Naive thymus-derived CD4-positive, alpha-beta T cell (primary cell): Measurements from ENCODE around the gene PLVAP. TPM values are rescaled to one million over a fixed set of nuclear protein-coding genes. Genes with fewer than 3 reads are reported as not detected.

Experiments used
- ATAC-seq: fragments of 150-1000 bp; cut with Tn5 transposase; 2 replicates; pipeline ENCODE4 v1.10.0; 2021; ENCODE audit warnings: mild to moderate bottlenecking, moderate library complexity
- CTCF ChIA-PET: fragments of 350-600 bp; sonication (Branson Sonifier 250); formaldehyde crosslinking; loops from one replicate; lab custom pipeline; 2021; ENCODE audit warnings: antibody characterized with exemption; lab: Charles Lee
- POLR2A ChIA-PET: fragments of 350-600 bp; sonication (Branson Sonifier 250); formaldehyde crosslinking; loops from one replicate; lab custom pipeline; 2021; ENCODE audit warnings: antibody characterized with exemption, inconsistent platforms; lab: Charles Lee
- DNase-seq, 9 donors: peaks; one replicate each; pipeline versions ENCODE4 v3.0.0 to v3.0.0-alpha.2; 2020 to 2022; ENCODE audit warnings: mixed read lengths in 1 of 9
- H3K27ac ChIP-seq: one replicate; pipeline ENCODE4 v1.7.0; 2013; ENCODE audit warnings: mild to moderate bottlenecking, low read depth, low read length, moderate library complexity
- H3K27me3 ChIP-seq, 2 donors: one replicate each; pipeline ENCODE4 v1.7.0; 2013; ENCODE audit warnings: low read length in 2 of 2, mild to moderate bottlenecking in 2 of 2, moderate library complexity in 2 of 2; ENCODE audit not compliant: control insufficient read depth in 2 of 2, insufficient read depth in 2 of 2
- H3K36me3 ChIP-seq, 3 experiments: 1 replicate in 2 of 3; 2 replicates in 1 of 3; pipeline ENCODE4 v1.7.0; 2013; ENCODE audit warnings: low read length in 3 of 3, mild to moderate bottlenecking in 3 of 3, moderate library complexity in 1 of 3; ENCODE audit not compliant: insufficient read depth in 3 of 3, control insufficient read depth in 2 of 3
- H3K4me1 ChIP-seq, 2 donors: one replicate each; pipeline ENCODE4 v1.7.0; 2013; ENCODE audit warnings: low read length in 2 of 2, mild to moderate bottlenecking in 2 of 2, moderate library complexity in 1 of 2; ENCODE audit not compliant: control insufficient read depth in 2 of 2, insufficient read depth in 2 of 2
- H3K4me3 ChIP-seq: 2 replicates; pipeline ENCODE4 v1.7.0; 2013; ENCODE audit warnings: mild to moderate bottlenecking, low read length
- H3K9me3 ChIP-seq, 3 experiments: 1 replicate in 2 of 3; 2 replicates in 1 of 3; pipeline ENCODE4 v1.7.0; 2013; ENCODE audit warnings: low read length in 3 of 3; ENCODE audit not compliant: control insufficient read depth in 2 of 3
- H3K27ac Mint-ChIP-seq, 9 donors: one replicate each; pipeline ENCODE4 v1.8.0; 2020 to 2022; ENCODE audit warnings: mixed read lengths in 9 of 9, mild to moderate bottlenecking in 8 of 9, moderate library complexity in 5 of 9, inconsistent platforms in 2 of 9
- H3K27me3 Mint-ChIP-seq, 5 donors: one replicate each; pipeline ENCODE4 v1.8.0; 2021 to 2022; ENCODE audit warnings: mixed read lengths in 5 of 5, mild to moderate bottlenecking in 1 of 5
- H3K36me3 Mint-ChIP-seq, 5 donors: one replicate each; pipeline ENCODE4 v1.8.0; 2020 to 2022; ENCODE audit warnings: mixed read lengths in 5 of 5, mild to moderate bottlenecking in 3 of 5, inconsistent platforms in 1 of 5
- H3K4me1 Mint-ChIP-seq, 7 donors: one replicate each; pipeline ENCODE4 v1.8.0; 2020 to 2022; ENCODE audit warnings: mixed read lengths in 7 of 7, mild to moderate bottlenecking in 3 of 7, inconsistent platforms in 1 of 7
- H3K4me3 Mint-ChIP-seq, 10 donors: one replicate each; pipeline ENCODE4 v1.8.0; 2020 to 2022; ENCODE audit warnings: mild to moderate bottlenecking in 10 of 10, mixed read lengths in 10 of 10, moderate library complexity in 6 of 10, inconsistent platforms in 2 of 10
- H3K9me3 Mint-ChIP-seq, 11 donors: one replicate each; pipeline ENCODE4 v1.8.0; 2020 to 2022; ENCODE audit warnings: mixed read lengths in 11 of 11, mild to moderate bottlenecking in 4 of 11, inconsistent platforms in 1 of 11, moderate library complexity in 1 of 11
- intact Hi-C, 2 donors: fragments of 100-400 bp; cut with micrococcal nuclease; formaldehyde crosslinking; loops; one replicate each; pipeline ENCODE4 v1.15.1; 2023
- polyA plus RNA-seq, 2 donors: library from polyadenylated mRNA; unstranded; fragments of 300-500 nt; fragmentation: Illumina TruSeq; gene quantifications; one replicate each; pipeline ENCODE4 v1.2.3, GENCODE V29; 2021
- total RNA-seq, 6 experiments: library from RNA in 5 of 6; stranded (reverse) in 5 of 6; gene quantifications; 1 replicate in 5 of 6; 2 replicates in 1 of 6; pipeline ENCODE4 v1.2.3 and lab custom pipeline; 2021 to 2026

PLVAP gene
- total and polyA plus RNA-seq, 7 experiments from 2014 or later = 0.24 to 0.43 (median 0.42) TPM; not detected in 4

- CTCF ChIA-PET = interaction anchor here (0.9 to 1.7 kb wide), 2 partner anchors 17 to 35 kb away, joined by 3 to 5 read pairs; partner anchors contain the start of gene DDA1
- H3K27me3 ChIP-seq = no peaks in the 10 kb centered on the region
- H3K9me3 ChIP-seq = no peaks in the 10 kb centered on the region
- H3K4me3 ChIP-seq = no peak overlapping the region
- peaks cover 0 to 8% (median 0%) of the 10 kb centered on the region in 3 experiments for H3K36me3 ChIP-seq
- H3K36me3 Mint-ChIP-seq = peaks cover 0 to 16% (median 0%) of the 10 kb centered on the region in 5 donors
- DNase-seq (no peak), ATAC-seq (no peak)
- H3K27me3 Mint-ChIP-seq = peaks cover 0 to 12% (median 0%) of the 10 kb centered on the region in 5 donors
- H3K27ac ChIP-seq = no peak overlapping the region
- intact Hi-C loops = no loop called here
- peak overlapping the region in 2 of 9 donors; percentile 22 to 55 for H3K27ac Mint-ChIP-seq
- H3K4me1 Mint-ChIP-seq = peaks cover 10 to 23% (median 16%) of the 10 kb centered on the region in 7 donors
- H3K4me1 ChIP-seq = peaks cover 6 to 7% of the 10 kb centered on the region in 2 donors
- peaks cover 0 to 1% (median 0%) of the 10 kb centered on the region in 11 donors for H3K9me3 Mint-ChIP-seq
- H3K4me3 Mint-ChIP-seq = peak overlapping the region in 6 of 10 donors; percentile 18 to 85 (median 47)
- POLR2A ChIA-PET = interaction anchor here (0.6 to 6.6 kb wide), 3 partner anchors 10 to 60 kb away, joined by 3 to 36 read pairs (median 4); partner anchors contain the start of gene DDA1
Measured at GRCh38 chr19:17327068-17327653, 50.0 kb downstream of the PLVAP start.

- no peak overlapping the region for H3K27ac Mint-ChIP-seq
- Histone ChIP-seq H3K9me3 (no peaks in the 10 kb centered on the region), H3K27me3 (no peaks in the 10 kb centered on the region), H3K4me1 (peaks cover 6 to 7% of the 10 kb centered on the region in 2 donors), H3K4me3 (no peak overlapping the region), H3K27ac (no peak overlapping the region), H3K36me3 (peaks cover 0 to 14% (median 0%) of the 10 kb centered on the region in 3 experiments)
- H3K27me3 Mint-ChIP-seq = peaks cover 0 to 12% (median 0%) of the 10 kb centered on the region in 5 donors
- intact Hi-C loops = no loop called here
- H3K36me3 Mint-ChIP-seq = peaks cover 0 to 16% (median 0%) of the 10 kb centered on the region in 5 donors
- no peak for DNase-seq
- ChIA-PET POLR2A (interaction anchor here (0.6 to 6.6 kb wide), 4 partner anchors 10 to 60 kb away, joined by 3 to 36 read pairs (median 6); partner anchors contain the start of gene DDA1), CTCF (interaction anchor here (0.9 to 1.7 kb wide), 2 partner anchors 17 to 34 kb away, joined by 3 to 5 read pairs; partner anchors contain the start of gene DDA1)
- H3K4me1 Mint-ChIP-seq = peaks cover 12 to 23% (median 16%) of the 10 kb centered on the region in 7 donors
- H3K4me3 Mint-ChIP-seq = peak overlapping the region in 5 of 10 donors; percentile 3 to 85 (median 51)
- peaks cover 0 to 1% (median 0%) of the 10 kb centered on the region in 11 donors for H3K9me3 Mint-ChIP-seq
- no peak for ATAC-seq
Measured at GRCh38 chr19:17326595-17326966, 50.6 kb downstream of the PLVAP start.

DNA sequence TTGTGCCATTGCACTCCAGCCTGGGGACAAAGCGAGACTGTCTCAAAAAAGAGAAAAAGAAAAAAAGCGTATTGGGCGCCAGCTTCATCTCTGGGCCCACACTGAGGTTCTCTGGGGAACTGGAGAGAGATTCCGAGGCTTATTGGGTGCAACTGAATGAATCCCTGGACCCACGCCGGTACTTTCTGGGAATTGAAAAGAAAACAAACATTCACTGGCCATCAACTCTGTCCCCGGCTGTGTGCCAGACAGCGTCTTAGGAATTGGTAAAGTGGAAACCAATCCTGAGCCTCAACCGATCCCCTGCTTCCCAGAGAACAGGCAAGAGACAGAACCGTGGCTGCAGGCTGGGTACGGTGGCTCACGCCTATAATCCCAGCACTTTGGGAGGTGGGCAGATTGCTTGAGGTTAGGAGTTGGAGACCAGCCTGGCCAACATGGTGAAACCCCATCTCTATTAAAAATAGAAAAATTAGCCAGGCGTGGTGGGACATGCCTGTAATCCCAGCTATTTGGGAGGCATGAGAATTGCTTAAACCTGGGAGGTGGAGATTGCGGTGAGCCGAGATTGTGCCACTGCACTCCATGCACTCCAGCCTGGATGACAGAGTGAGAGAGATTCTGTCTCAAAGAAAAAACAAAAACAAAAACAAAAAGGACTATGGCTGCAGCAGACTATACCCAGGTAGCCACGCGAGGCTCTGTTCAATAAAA lies 51.1 kb downstream of the PLVAP start:
- Histone ChIP-seq H3K36me3 (peaks cover 0 to 18% (median 0%) of the 10 kb centered on the region in 3 experiments), H3K27ac (no peak overlapping the region), H3K4me1 (peaks cover 6 to 7% of the 10 kb centered on the region in 2 donors), H3K9me3 (no peaks in the 10 kb centered on the region), H3K4me3 (no peak overlapping the region), H3K27me3 (no peaks in the 10 kb centered on the region)
- intact Hi-C loops = no loop called here
- Mint-ChIP-seq H3K9me3 (peaks cover 0 to 1% (median 0%) of the 10 kb centered on the region in 11 donors), H3K4me3 (peak overlapping the region in 2 of 10 donors; percentile 3 to 14), H3K4me1 (peaks cover 12 to 23% (median 16%) of the 10 kb centered on the region in 7 donors), H3K27me3 (peaks cover 0 to 12% (median 0%) of the 10 kb centered on the region in 5 donors), H3K36me3 (peaks cover 0 to 16% (median 0%) of the 10 kb centered on the region in 5 donors), H3K27ac (peak overlapping the region in 2 of 9 donors; percentile 13 to 25)
- CTCF ChIA-PET = interaction anchor here (0.6 to 1.7 kb wide), 3 partner anchors 16 to 69 kb away, joined by 3 to 5 read pairs (median 3); partner anchors contain the start of gene DDA1
- no peak for DNase-seq
- no peak for ATAC-seq
- POLR2A ChIA-PET = interaction anchor here (0.6 to 6.6 kb wide), 4 partner anchors 11 to 59 kb away, joined by 3 to 36 read pairs (median 6); partner anchors contain the start of gene DDA1

DNA sequence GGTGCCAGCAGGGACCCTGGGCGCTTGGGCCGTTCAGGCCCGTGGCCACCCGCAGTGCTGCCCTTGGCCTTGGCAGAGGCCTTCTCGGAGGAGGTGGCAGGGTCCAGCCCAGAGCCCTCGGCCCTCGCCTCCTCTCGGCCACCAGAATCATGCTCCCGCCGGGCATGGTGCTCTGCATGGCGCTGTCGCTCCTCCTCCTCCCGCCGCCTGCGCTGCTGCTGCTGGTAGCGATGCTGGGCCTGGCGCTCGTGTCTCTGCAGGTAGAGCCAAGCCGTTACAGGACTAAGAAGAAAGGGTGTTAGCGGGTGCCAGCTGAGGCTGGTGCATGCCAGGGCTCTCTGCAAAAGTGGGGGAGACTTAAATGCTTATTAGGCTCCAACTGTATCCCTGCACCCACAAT lies 52.0 kb downstream of the PLVAP start:
- no peak overlapping the region for H3K4me3 ChIP-seq
- peaks cover 0 to 27% (median 5%) of the 10 kb centered on the region in 3 experiments for H3K36me3 ChIP-seq
- peaks cover 8 to 16% (median 13%) of the 10 kb centered on the region in 7 donors for H3K4me1 Mint-ChIP-seq
- POLR2A ChIA-PET = interaction anchor here (0.5 to 6.6 kb wide), 4 partner anchors 8 to 41 kb away, joined by 3 to 36 read pairs (median 4); partner anchors contain the start of gene DDA1
- intact Hi-C loops = no loop called here
- H3K27ac Mint-ChIP-seq = no peak overlapping the region
- H3K4me3 Mint-ChIP-seq = peak overlapping the region in 1 of 10 donors; percentile 58
- H3K9me3 Mint-ChIP-seq = peaks cover 0 to 1% (median 0%) of the 10 kb centered on the region in 11 donors
- H3K27ac ChIP-seq = no peak overlapping the region
- peaks cover 6 to 7% of the 10 kb centered on the region in 2 donors for H3K4me1 ChIP-seq
- no peaks in the 10 kb centered on the region for H3K27me3 ChIP-seq
- peaks cover 0 to 10% (median 0%) of the 10 kb centered on the region in 5 donors for H3K36me3 Mint-ChIP-seq
- H3K9me3 ChIP-seq = no peaks in the 10 kb centered on the region
- DNase-seq = no peak
- CTCF ChIA-PET = interaction anchor here (1.0 kb wide), 1 partner anchor 61 kb away, joined by 3 read pairs; no protein-coding TSS in a partner anchor
- ATAC-seq = no peak
- H3K27me3 Mint-ChIP-seq = peaks cover 0 to 7% (median 0%) of the 10 kb centered on the region in 5 donors

GRCh38 chr19:17324357-17325114 lies 52.6 kb downstream of the PLVAP start:
- no peak for DNase-seq
- Mint-ChIP-seq H3K27ac (no peak overlapping the region), H3K9me3 (peaks cover 0 to 1% (median 0%) of the 10 kb centered on the region in 11 donors), H3K27me3 (peaks cover 0 to 2% (median 0%) of the 10 kb centered on the region in 5 donors), H3K4me3 (peak overlapping the region in 1 of 10 donors; percentile 57), H3K36me3 (peaks cover 0 to 8% (median 0%) of the 10 kb centered on the region in 5 donors), H3K4me1 (peaks cover 7 to 13% (median 10%) of the 10 kb centered on the region in 7 donors)
- Histone ChIP-seq H3K9me3 (no peaks in the 10 kb centered on the region), H3K36me3 (peaks cover 0 to 33% (median 7%) of the 10 kb centered on the region in 3 experiments), H3K27me3 (no peaks in the 10 kb centered on the region), H3K4me3 (no peak overlapping the region), H3K4me1 (peaks cover 4 to 5% of the 10 kb centered on the region in 2 donors), H3K27ac (no peak overlapping the region)
- ChIA-PET POLR2A (interaction anchor here (0.5 to 6.6 kb wide), 4 partner anchors 9 to 42 kb away, joined by 3 to 36 read pairs (median 4); partner anchors contain the start of gene DDA1), CTCF (interaction anchor here (1.0 kb wide), 1 partner anchor 62 kb away, joined by 3 read pairs; no protein-coding TSS in a partner anchor)
- no peak for ATAC-seq
- intact Hi-C loops = no loop called here
